GM12875 (cell line): Measurements from ENCODE around the gene KCNC4.

Source experiments
- H3K4me3 ChIP-seq: one replicate; pipeline ENCODE4 v1.5.1; 2011; ENCODE audit warnings: low read depth, low read length, control low read depth
- CTCF ChIP-seq: IDR thresholded peaks from 2 replicates; pipeline ENCODE4 v1.5.1; 2011; ENCODE audit warnings: low read depth, mild to moderate bottlenecking, control low read depth, inconsistent platforms, low read length, moderate library complexity, borderline replicate concordance; ENCODE audit not compliant: insufficient read depth

Gene KCNC4

GRCh38 chr1:110233861-110234260 is 23.7 kb downstream of the KCNC4 start:
- H3K4me3 ChIP-seq, result no peak overlapping the region
- no peak for TF ChIP-seq CTCF

- no peak for TF ChIP-seq CTCF
- H3K4me3 ChIP-seq, result no peak overlapping the region
Observed at GRCh38 chr1:110234691-110235090, 24.6 kb downstream of the KCNC4 start.

GRCh38 chr1:110235181-110235833 is 25.2 kb downstream of the KCNC4 start:
- TF ChIP-seq CTCF, result no peak
- no peak overlapping the region for H3K4me3 ChIP-seq

GRCh38 chr1:110235834-110236682 is 25.9 kb downstream of the KCNC4 start:
- no peak overlapping the region for H3K4me3 ChIP-seq
- no peak for TF ChIP-seq CTCF

GRCh38 chr1:110237386-110238152 is 27.5 kb downstream of the KCNC4 start:
- H3K4me3 ChIP-seq, result no peak overlapping the region
- TF ChIP-seq CTCF, result no peak

GRCh38 chr1:110239441-110240430 is 29.6 kb downstream of the KCNC4 start:
- TF ChIP-seq CTCF, result no peak
- H3K4me3 ChIP-seq, result no peak overlapping the region
